ENCODE measurements around the gene MRPS21. TPM values are rescaled to one million over a fixed set of nuclear protein-coding genes. Genes with fewer than 3 reads are reported as not detected.
A peak's percentile ranks its signal among the peaks of the same experiment; 100 is the strongest.

Gene MRPS21
- total and polyA plus RNA-seq, 9 of the 15 experiments (the other 6 are each of a cell fraction or from before 2014, with no cell fraction given): 119 to 407 (median 149) TPM

DNA sequence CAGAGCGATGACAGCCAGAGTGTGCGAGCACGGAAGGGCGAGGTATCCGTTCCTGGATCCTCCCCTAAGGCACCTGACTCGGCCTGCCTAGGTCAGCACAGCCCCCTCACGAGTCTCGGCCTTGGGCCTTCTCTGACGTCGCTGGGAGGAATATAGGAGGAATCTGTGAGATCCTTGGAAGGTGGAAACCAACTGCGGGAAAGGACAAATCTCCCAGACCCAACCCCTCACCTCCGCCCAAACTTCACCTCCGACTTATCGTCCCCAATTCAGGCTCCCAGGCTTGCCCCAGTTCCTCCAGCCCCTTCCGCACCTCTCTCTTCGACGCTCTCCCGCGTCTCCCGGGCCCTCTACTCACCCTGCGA is 25.3 kb upstream of the MRPS21 start (continued):
- TF ChIP-seq, protein P1, sequence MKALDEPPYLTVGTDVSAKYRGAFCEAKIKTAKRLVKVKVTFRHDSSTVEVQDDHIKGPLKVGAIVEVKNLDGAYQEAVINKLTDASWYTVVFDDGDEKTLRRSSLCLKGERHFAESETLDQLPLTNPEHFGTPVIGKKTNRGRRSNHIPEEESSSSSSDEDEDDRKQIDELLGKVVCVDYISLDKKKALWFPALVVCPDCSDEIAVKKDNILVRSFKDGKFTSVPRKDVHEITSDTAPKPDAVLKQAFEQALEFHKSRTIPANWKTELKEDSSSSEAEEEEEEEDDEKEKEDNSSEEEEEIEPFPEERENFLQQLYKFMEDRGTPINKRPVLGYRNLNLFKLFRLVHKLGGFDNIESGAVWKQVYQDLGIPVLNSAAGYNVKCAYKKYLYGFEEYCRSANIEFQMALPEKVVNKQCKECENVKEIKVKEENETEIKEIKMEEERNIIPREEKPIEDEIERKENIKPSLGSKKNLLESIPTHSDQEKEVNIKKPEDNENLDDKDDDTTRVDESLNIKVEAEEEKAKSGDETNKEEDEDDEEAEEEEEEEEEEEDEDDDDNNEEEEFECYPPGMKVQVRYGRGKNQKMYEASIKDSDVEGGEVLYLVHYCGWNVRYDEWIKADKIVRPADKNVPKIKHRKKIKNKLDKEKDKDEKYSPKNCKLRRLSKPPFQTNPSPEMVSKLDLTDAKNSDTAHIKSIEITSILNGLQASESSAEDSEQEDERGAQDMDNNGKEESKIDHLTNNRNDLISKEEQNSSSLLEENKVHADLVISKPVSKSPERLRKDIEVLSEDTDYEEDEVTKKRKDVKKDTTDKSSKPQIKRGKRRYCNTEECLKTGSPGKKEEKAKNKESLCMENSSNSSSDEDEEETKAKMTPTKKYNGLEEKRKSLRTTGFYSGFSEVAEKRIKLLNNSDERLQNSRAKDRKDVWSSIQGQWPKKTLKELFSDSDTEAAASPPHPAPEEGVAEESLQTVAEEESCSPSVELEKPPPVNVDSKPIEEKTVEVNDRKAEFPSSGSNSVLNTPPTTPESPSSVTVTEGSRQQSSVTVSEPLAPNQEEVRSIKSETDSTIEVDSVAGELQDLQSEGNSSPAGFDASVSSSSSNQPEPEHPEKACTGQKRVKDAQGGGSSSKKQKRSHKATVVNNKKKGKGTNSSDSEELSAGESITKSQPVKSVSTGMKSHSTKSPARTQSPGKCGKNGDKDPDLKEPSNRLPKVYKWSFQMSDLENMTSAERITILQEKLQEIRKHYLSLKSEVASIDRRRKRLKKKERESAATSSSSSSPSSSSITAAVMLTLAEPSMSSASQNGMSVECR (CRISPR knock-in tag; IDR thresholded peaks at IDR 0.05): 0 out of 2 replicates have a peak, but pooled peaks have one; percentile 2
- TF ChIP-seq, protein P2, sequence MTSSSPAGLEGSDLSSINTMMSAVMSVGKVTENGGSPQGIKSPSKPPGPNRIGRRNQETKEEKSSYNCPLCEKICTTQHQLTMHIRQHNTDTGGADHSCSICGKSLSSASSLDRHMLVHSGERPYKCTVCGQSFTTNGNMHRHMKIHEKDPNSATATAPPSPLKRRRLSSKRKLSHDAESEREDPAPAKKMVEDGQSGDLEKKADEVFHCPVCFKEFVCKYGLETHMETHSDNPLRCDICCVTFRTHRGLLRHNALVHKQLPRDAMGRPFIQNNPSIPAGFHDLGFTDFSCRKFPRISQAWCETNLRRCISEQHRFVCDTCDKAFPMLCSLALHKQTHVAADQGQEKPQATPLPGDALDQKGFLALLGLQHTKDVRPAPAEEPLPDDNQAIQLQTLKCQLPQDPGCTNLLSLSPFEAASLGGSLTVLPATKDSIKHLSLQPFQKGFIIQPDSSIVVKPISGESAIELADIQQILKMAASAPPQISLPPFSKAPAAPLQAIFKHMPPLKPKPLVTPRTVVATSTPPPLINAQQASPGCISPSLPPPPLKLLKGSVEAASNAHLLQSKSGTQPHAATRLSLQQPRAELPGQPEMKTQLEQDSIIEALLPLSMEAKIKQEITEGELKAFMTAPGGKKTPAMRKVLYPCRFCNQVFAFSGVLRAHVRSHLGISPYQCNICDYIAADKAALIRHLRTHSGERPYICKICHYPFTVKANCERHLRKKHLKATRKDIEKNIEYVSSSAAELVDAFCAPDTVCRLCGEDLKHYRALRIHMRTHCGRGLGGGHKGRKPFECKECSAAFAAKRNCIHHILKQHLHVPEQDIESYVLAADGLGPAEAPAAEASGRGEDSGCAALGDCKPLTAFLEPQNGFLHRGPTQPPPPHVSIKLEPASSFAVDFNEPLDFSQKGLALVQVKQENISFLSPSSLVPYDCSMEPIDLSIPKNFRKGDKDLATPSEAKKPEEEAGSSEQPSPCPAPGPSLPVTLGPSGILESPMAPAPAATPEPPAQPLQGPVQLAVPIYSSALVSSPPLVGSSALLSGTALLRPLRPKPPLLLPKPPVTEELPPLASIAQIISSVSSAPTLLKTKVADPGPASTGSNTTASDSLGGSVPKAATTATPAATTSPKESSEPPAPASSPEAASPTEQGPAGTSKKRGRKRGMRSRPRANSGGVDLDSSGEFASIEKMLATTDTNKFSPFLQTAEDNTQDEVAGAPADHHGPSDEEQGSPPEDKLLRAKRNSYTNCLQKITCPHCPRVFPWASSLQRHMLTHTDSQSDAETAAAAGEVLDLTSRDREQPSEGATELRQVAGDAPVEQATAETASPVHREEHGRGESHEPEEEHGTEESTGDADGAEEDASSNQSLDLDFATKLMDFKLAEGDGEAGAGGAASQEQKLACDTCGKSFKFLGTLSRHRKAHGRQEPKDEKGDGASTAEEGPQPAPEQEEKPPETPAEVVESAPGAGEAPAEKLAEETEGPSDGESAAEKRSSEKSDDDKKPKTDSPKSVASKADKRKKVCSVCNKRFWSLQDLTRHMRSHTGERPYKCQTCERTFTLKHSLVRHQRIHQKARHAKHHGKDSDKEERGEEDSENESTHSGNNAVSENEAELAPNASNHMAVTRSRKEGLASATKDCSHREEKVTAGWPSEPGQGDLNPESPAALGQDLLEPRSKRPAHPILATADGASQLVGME (CRISPR knock-in tag; IDR thresholded peaks at IDR 0.05): no peak
- TF ChIP-seq ZNF77 (CRISPR knock-in tag; IDR thresholded peaks at IDR 0.05) (no peak), DIDO1 (tag; IDR thresholded peaks at IDR 0.05; ENCODE audit: low read depth) (no peak)
- TF ChIP-seq, protein P3, sequence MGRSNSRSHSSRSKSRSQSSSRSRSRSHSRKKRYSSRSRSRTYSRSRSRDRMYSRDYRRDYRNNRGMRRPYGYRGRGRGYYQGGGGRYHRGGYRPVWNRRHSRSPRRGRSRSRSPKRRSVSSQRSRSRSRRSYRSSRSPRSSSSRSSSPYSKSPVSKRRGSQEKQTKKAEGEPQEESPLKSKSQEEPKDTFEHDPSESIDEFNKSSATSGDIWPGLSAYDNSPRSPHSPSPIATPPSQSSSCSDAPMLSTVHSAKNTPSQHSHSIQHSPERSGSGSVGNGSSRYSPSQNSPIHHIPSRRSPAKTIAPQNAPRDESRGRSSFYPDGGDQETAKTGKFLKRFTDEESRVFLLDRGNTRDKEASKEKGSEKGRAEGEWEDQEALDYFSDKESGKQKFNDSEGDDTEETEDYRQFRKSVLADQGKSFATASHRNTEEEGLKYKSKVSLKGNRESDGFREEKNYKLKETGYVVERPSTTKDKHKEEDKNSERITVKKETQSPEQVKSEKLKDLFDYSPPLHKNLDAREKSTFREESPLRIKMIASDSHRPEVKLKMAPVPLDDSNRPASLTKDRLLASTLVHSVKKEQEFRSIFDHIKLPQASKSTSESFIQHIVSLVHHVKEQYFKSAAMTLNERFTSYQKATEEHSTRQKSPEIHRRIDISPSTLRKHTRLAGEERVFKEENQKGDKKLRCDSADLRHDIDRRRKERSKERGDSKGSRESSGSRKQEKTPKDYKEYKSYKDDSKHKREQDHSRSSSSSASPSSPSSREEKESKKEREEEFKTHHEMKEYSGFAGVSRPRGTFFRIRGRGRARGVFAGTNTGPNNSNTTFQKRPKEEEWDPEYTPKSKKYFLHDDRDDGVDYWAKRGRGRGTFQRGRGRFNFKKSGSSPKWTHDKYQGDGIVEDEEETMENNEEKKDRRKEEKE (IDR thresholded peaks at IDR 0.05; ENCODE audit: borderline replicate concordance in 1 of 2, control insufficient read depth in 1 of 2, low read depth in 2 of 2, low read length in 1 of 2): no peak
- TF ChIP-seq, protein P4, sequence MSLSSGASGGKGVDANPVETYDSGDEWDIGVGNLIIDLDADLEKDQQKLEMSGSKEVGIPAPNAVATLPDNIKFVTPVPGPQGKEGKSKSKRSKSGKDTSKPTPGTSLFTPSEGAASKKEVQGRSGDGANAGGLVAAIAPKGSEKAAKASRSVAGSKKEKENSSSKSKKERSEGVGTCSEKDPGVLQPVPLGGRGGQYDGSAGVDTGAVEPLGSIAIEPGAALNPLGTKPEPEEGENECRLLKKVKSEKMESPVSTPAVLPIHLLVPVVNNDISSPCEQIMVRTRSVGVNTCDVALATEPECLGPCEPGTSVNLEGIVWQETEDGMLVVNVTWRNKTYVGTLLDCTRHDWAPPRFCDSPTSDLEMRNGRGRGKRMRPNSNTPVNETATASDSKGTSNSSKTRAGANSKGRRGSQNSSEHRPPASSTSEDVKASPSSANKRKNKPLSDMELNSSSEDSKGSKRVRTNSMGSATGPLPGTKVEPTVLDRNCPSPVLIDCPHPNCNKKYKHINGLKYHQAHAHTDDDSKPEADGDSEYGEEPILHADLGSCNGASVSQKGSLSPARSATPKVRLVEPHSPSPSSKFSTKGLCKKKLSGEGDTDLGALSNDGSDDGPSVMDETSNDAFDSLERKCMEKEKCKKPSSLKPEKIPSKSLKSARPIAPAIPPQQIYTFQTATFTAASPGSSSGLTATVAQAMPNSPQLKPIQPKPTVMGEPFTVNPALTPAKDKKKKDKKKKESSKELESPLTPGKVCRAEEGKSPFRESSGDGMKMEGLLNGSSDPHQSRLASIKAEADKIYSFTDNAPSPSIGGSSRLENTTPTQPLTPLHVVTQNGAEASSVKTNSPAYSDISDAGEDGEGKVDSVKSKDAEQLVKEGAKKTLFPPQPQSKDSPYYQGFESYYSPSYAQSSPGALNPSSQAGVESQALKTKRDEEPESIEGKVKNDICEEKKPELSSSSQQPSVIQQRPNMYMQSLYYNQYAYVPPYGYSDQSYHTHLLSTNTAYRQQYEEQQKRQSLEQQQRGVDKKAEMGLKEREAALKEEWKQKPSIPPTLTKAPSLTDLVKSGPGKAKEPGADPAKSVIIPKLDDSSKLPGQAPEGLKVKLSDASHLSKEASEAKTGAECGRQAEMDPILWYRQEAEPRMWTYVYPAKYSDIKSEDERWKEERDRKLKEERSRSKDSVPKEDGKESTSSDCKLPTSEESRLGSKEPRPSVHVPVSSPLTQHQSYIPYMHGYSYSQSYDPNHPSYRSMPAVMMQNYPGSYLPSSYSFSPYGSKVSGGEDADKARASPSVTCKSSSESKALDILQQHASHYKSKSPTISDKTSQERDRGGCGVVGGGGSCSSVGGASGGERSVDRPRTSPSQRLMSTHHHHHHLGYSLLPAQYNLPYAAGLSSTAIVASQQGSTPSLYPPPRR (CRISPR knock-in tag; IDR thresholded peaks at IDR 0.05; ENCODE audit: borderline replicate concordance): no peak

Data from K562 (cell line).